AG04450 (cell line): ENCODE data around the gene TARBP2. TPM values are rescaled to one million over a fixed set of nuclear protein-coding genes. Genes with fewer than 3 reads are reported as not detected.
"Not testable (repeated sequence)": the region's sequence is repeated elsewhere in the genome, so short reads cannot be mapped to it uniquely, and the experiment has no call there.

Experiments
- CTCF ChIA-PET: fragments of 300-600, 350-600 bp; formaldehyde crosslinking; extraction: SDS; loops from one replicate; lab custom pipeline; 2022; ENCODE audit warnings: antibody characterized with exemption, inconsistent platforms; lab: Charles Lee
- POLR2A ChIA-PET: fragments of 350-600 bp; formaldehyde crosslinking; extraction: SDS; loops from one replicate; lab custom pipeline; 2021; ENCODE audit warnings: antibody characterized with exemption, inconsistent platforms; lab: Yijun Ruan, JAX
- DNase-seq: peaks from one replicate; pipeline ENCODE4 v3.0.0-alpha.2; 2011; ENCODE audit warnings: low read depth, low spot score
- H3K27ac ChIP-seq: one replicate; pipeline ENCODE4 v1.5.1; 2012; ENCODE audit warnings: low read depth, low read length, control low read depth
- H3K27me3 ChIP-seq: one replicate; pipeline ENCODE4 v1.6.0; 2012; ENCODE audit warnings: low read length; ENCODE audit not compliant: control insufficient read depth, insufficient read depth
- H3K4me3 ChIP-seq: 2 replicates; pipeline ENCODE4 v1.5.1; 2011; ENCODE audit warnings: mild to moderate bottlenecking, low read depth, low read length, control low read depth
- H3K9me3 ChIP-seq: 2 replicates; pipeline ENCODE4 v1.5.1; 2012; ENCODE audit warnings: low read length; ENCODE audit not compliant: control insufficient read depth, insufficient read depth
- CTCF ChIP-seq: IDR thresholded peaks from 2 replicates; pipeline ENCODE4 v1.5.1; 2011; ENCODE audit warnings: low read depth, low read length, control low read depth, inconsistent platforms
- polyA plus RNA-seq: library from polyadenylated mRNA; depleted of rRNA; stranded (reverse); fragments of >200 nt; gene quantifications from 2 replicates; pipeline ENCODE4 v1.2.3, GENCODE V29; 2011

Gene TARBP2
- polyA plus RNA-seq, 1 experiment, result 25.0 TPM

- Histone ChIP-seq H3K27me3 (no peaks in the 10 kb centered on the region), H3K9me3 (no peaks in the 10 kb centered on the region), H3K4me3 (no peak overlapping the region), H3K27ac (no peak overlapping the region)
- POLR2A ChIA-PET, result interaction anchor here (0.6 kb wide), 1 partner anchor 188 kb away, joined by 3 read pairs; no protein-coding TSS in a partner anchor
- CTCF ChIA-PET, result interaction anchor here (0.8 to 1.2 kb wide), 2 partner anchors 10 to 142 kb away, joined by 3 to 4 read pairs; partner anchors contain the start of gene ATP5MC2
- DNase-seq, result no peak
- TF ChIP-seq CTCF, result no peak
Measured at GRCh38 chr12:53533471-53533870, 32.4 kb downstream of the TARBP2 start.

GRCh38 chr12:53536962-53537361, 35.9 kb downstream of the TARBP2 start:
- no peak for TF ChIP-seq CTCF
- H3K9me3 ChIP-seq, result no peaks in the 10 kb centered on the region
- no peaks in the 10 kb centered on the region for H3K27me3 ChIP-seq
- no peak overlapping the region for H3K4me3 ChIP-seq
- CTCF ChIA-PET, result no interaction called here
- no peak for DNase-seq
- POLR2A ChIA-PET, result no interaction called here
- no peak overlapping the region for H3K27ac ChIP-seq

GRCh38 chr12:53538209-53538689, 37.2 kb downstream of the TARBP2 start:
- CTCF ChIA-PET, result interaction anchor here (0.9 to 2.5 kb wide), 2 partner anchors 138 to 208 kb away, joined by 4 to 11 read pairs; partner anchors contain the start of gene ATP5MC2
- DNase-seq, result no peak
- POLR2A ChIA-PET, result interaction anchor here (1.0 kb wide), 1 partner anchor 37 kb away, joined by 3 read pairs; the partner anchor contains the start of gene TARBP2

GRCh38 chr12:53539526-53539925, 38.4 kb downstream of the TARBP2 start:
- no peak for TF ChIP-seq CTCF
- POLR2A ChIA-PET, result no interaction called here
- Histone ChIP-seq H3K9me3 (no peaks in the 10 kb centered on the region), H3K27me3 (no peaks in the 10 kb centered on the region), H3K27ac (no peak overlapping the region), H3K4me3 (no peak overlapping the region)
- no peak for DNase-seq
- CTCF ChIA-PET, result interaction anchor here (0.9 to 2.5 kb wide), 2 partner anchors 136 to 205 kb away, joined by 3 to 11 read pairs; partner anchors contain the start of gene ATP5MC2

More at GRCh38 chr12:53538209-53538689, 37.2 kb downstream of the TARBP2 start:
- Histone ChIP-seq H3K27ac (no peak overlapping the region), H3K9me3 (no peaks in the 10 kb centered on the region), H3K27me3 (no peaks in the 10 kb centered on the region), H3K4me3 (no peak overlapping the region)
- TF ChIP-seq CTCF, result no peak

- peak; percentile 41 for DNase-seq
- POLR2A ChIA-PET, result interaction anchor here (0.5 to 1.6 kb wide), 3 partner anchors 120 to 132 kb away, joined by 3 to 11 read pairs (median 3); partner anchors contain the start of gene ATP5MC2
Measured at GRCh38 chr12:53543539-53543938, 42.5 kb downstream of the TARBP2 start.

GRCh38 chr12:53548354-53548753, 47.3 kb downstream of the TARBP2 start:
- not testable (repeated sequence) for H3K27me3 ChIP-seq, DNase-seq, H3K9me3 ChIP-seq, H3K27ac ChIP-seq, H3K4me3 ChIP-seq
- CTCF ChIA-PET, result interaction anchor here (1.2 kb wide), 1 partner anchor 127 kb away, joined by 4 read pairs; the partner anchor contains the start of gene ATP5MC2
- POLR2A ChIA-PET, result interaction anchor here (0.6 to 0.7 kb wide), 2 partner anchors 186 to 750 kb away, joined by 3 to 6 read pairs; no protein-coding TSS in a partner anchor

More at GRCh38 chr12:53543539-53543938, 42.5 kb downstream of the TARBP2 start:
- H3K4me3 ChIP-seq, result no peak overlapping the region
- TF ChIP-seq CTCF, result peak; percentile 98
- H3K9me3 ChIP-seq, result no peaks in the 10 kb centered on the region
- peak overlapping the region; percentile 52 for H3K27ac ChIP-seq
- CTCF ChIA-PET, result interaction anchor here (0.6 to 5.2 kb wide), 35 partner anchors 8 to 203 kb away, joined by 3 to 103 read pairs (median 4); partner anchors contain the start of genes ATF7 and ATP5MC2
- no peaks in the 10 kb centered on the region for H3K27me3 ChIP-seq

GRCh38 chr12:53550131-53550530, 49.0 kb downstream of the TARBP2 start:
- POLR2A ChIA-PET, result interaction anchor here (1.2 kb wide), 1 partner anchor 12 kb away, joined by 3 read pairs; no protein-coding TSS in a partner anchor
- not testable (repeated sequence) for H3K27me3 ChIP-seq, H3K27ac ChIP-seq, H3K9me3 ChIP-seq, H3K4me3 ChIP-seq, DNase-seq
- CTCF ChIA-PET, result interaction anchor here (1.0 kb wide), 1 partner anchor 196 kb away, joined by 3 read pairs; no protein-coding TSS in a partner anchor
